Large intestine (tissue), 3 donors: Measurements from ENCODE around the gene ANKDD1A. TPM values are rescaled to one million over a fixed set of nuclear protein-coding genes. Genes with fewer than 3 reads are reported as not detected.

Experiments
- DNase-seq, 2 donors: peaks; one replicate each; pipeline versions ENCODE4 v3.0.0 to v3.0.0-alpha.2; 2013
- H3K27ac ChIP-seq: one replicate; pipeline ENCODE4 v1.5.1; 2013; ENCODE audit warnings: low read length
- H3K27me3 ChIP-seq: 2 replicates; pipeline ENCODE4 v1.6.1; 2013; ENCODE audit warnings: low read length; ENCODE audit not compliant: control insufficient read depth, insufficient read depth
- H3K36me3 ChIP-seq: 2 replicates; pipeline ENCODE4 v1.6.1; 2013; ENCODE audit warnings: low read length; ENCODE audit not compliant: control insufficient read depth, insufficient read depth
- H3K4me1 ChIP-seq: one replicate; pipeline ENCODE4 v1.6.1; 2013; ENCODE audit warnings: low read length; ENCODE audit not compliant: control insufficient read depth, insufficient read depth
- H3K4me3 ChIP-seq: one replicate; pipeline ENCODE4 v1.5.1; 2013; ENCODE audit warnings: low read length
- H3K9me3 ChIP-seq: one replicate; pipeline ENCODE4 v1.6.1; 2013; ENCODE audit warnings: mild to moderate bottlenecking, low read depth, low read length, moderate library complexity; ENCODE audit not compliant: control insufficient read depth
- WGBS: methylation state at CpG from one replicate; pipeline ENCODE4 v1.1.5; 2013; ENCODE audit warnings: low lambda C conversion rate; ENCODE audit not compliant: insufficient coverage; 5-methylcytosine and 5-hydroxymethylcytosine counted together
- polyA plus RNA-seq: library from polyadenylated mRNA; unstranded; fragments of 120-200 nt; gene quantifications from one replicate; pipeline ENCODE4 v1.2.1, GENCODE V29; 2013

The ANKDD1A gene
- polyA plus RNA-seq, 1 donor: 5.6 TPM

DNA sequence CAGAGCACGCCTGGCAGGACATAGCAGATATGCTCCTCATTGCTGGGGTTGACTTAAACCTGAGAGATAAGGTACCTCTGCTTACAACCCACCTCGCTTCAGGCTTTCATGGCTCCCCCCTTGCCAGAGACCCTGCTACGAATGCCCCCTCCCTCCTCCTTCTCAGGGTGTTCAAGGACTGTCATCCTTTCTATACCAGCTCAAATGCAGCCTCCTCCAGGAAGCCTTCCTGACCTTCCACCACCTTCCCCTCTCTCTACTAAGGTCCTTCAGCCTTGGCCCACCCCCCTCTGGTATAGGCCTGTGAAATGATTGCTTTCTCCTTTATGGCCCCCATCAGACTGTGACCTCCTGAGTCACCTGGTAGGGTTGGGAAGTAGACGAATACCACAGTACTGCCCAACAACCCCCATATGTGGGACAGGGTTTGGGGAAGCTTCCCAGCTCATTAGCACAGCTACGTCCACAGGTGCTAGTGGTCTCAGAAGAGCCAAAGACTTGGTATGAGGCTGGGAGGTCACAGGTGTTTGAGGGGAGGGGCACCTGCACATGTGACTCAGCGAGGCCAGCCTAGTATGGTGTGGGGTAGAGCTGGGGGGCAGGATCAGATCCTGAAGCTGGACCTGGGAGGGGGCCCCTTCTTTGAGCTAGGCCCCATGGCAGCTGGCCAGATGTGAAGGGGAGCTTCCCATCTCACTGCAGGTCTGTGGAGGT is 32.0 kb downstream of the ANKDD1A start:
- no peaks in the 10 kb centered on the region for H3K36me3 ChIP-seq
- DNase-seq: no peak
- no peaks in the 10 kb centered on the region for H3K27me3 ChIP-seq
- H3K4me1 ChIP-seq: no peaks in the 10 kb centered on the region
- WGBS: no CpG with 5 or more reads among the region's 6 CpGs
- H3K9me3 ChIP-seq: no peaks in the 10 kb centered on the region
- H3K27ac ChIP-seq: no peak overlapping the region
- no peak overlapping the region for H3K4me3 ChIP-seq

DNA sequence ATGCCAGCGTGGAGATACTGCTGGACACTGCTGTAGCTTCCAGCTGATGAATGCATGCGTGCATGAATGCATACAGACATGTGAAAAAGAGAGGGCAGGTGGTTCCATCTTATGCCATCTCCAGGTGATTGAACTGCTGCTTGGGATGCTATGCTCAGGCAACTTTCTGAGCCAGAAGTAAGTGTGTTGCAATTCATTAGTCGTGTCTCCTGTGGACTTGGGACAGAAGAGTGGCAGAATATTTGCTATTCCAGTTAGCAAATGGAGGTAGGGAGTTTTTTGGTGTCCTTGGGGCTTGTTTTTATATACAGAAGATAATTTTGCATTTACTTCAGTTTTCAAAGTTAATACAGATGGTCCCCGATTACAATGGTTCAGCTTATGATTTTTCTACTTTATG is 33.3 kb downstream of the ANKDD1A start:
- WGBS: 100% methylated on average over 1 of the region's 4 CpGs
- Histone ChIP-seq H3K4me1 (no peaks in the 10 kb centered on the region), H3K27me3 (no peaks in the 10 kb centered on the region), H3K4me3 (no peak overlapping the region), H3K9me3 (no peaks in the 10 kb centered on the region), H3K27ac (no peak overlapping the region), H3K36me3 (no peaks in the 10 kb centered on the region)
- no peak for DNase-seq

DNA sequence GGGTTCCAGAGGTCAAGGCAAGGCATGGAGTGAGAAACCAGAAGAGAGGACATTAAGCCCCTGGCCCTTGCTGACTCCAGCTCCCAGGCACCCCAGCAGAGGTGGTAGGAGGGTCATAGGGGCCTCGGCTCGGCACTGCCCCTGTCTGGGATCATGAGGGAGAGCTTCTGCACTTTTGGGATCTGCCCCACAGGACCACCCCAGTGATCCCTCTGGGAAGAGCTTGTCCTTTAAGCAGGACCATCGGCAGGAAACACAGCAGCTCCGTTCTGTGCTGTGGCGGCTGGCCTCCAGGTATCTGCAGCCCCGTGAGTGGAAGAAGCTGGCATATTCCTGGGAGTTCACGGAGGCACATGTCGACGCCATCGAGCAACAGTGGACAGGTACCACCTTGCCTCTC is 35.5 kb downstream of the ANKDD1A start:
- no peaks in the 10 kb centered on the region for H3K4me1 ChIP-seq
- no peaks in the 10 kb centered on the region for H3K9me3 ChIP-seq
- H3K27ac ChIP-seq: no peak overlapping the region
- no peaks in the 10 kb centered on the region for H3K27me3 ChIP-seq
- DNase-seq: no peak
- WGBS: no CpG with 5 or more reads among the region's 10 CpGs
- H3K36me3 ChIP-seq: no peaks in the 10 kb centered on the region
- H3K4me3 ChIP-seq: no peak overlapping the region

DNA sequence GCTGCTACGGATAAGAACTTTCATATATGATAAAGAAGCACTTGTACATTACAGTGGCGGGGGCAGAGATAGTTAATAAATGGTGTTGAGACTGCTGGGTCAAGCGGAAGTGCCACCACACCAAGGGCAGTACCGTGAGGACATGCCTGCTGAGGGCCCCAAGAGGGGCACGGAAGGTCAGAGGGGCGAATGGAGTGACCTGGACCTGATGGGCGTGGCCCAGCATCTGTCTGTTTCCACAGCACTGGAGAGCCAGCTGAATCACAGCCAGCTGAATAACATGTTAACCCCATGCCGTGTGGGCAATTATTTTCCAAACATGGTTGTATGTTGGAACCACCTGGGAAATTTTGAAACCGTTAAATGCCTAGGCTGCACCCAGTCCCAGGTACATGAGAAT is 37.2 kb downstream of the ANKDD1A start:
- DNase-seq: no peak
- Histone ChIP-seq H3K27ac (no peak overlapping the region), H3K27me3 (no peaks in the 10 kb centered on the region), H3K4me3 (no peak overlapping the region), H3K4me1 (no peaks in the 10 kb centered on the region), H3K9me3 (peaks cover 3% of the 10 kb centered on the region), H3K36me3 (no peaks in the 10 kb centered on the region)
- WGBS: no CpG with 5 or more reads among the region's 9 CpGs

DNA sequence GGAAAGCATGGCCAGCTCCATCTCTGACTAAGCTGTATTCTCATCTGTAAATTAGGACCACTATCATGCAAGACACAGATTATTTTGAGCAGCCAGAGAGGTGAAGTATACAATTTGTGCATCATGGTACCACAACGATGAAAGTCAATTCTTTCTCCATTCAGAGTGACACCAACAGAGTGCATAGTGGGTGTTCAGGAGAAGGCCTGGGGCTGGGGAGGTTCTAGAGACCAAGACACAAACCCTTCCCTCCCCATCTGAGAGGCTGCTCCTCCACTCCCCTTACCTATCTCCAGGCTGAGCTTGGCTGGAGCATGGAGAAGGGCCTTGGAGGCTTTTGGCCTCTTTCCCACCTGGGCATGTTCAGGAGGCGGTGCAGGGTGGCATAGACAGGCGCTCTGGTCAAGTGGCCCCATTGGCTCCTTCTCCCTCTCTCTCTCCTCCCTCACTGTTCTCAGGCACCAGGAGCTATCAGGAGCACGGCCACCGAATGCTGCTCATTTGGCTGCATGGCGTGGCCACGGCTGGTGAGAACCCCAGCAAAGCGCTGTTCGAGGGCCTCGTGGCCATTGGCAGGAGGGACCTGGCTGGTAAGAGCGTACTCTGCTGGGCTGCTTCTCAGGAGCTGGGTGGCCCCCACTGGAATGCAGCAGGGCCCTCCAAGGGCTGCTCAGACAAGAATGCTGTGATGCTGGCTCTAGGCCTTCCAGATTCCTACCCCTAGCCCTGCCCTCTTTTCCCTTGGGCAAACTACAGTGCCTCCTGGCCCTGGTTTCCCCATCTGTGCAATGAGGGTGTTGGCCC is 37.9 kb downstream of the ANKDD1A start:
- Histone ChIP-seq H3K9me3 (peaks cover 3% of the 10 kb centered on the region), H3K36me3 (no peaks in the 10 kb centered on the region), H3K27me3 (no peaks in the 10 kb centered on the region), H3K4me1 (no peaks in the 10 kb centered on the region), H3K4me3 (no peak overlapping the region), H3K27ac (no peak overlapping the region)
- DNase-seq: no peak
- WGBS: no CpG with 5 or more reads among the region's 11 CpGs

DNA sequence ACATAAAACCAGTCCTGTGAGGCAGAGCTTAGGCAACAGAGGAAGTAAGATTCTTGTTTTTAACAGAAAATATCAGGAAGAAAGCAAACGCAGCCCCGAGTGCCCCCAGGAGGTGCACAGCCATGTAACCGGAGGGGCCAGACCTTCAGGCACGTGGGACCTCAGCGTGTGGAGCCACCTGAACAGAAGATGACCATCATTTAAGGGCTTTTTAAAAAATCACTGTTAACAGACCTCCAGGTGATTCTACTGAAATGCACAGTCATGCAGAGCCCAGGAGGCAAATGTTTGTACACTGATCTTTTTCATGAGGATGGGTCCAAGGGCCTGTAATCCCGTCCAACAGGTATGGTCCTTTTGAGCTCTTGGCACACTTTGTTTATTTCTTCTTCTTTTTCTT is 39.2 kb downstream of the ANKDD1A start:
- no peak for DNase-seq
- Histone ChIP-seq H3K27ac (no peak overlapping the region), H3K4me3 (no peak overlapping the region), H3K27me3 (no peaks in the 10 kb centered on the region), H3K4me1 (no peaks in the 10 kb centered on the region), H3K36me3 (peaks cover 8% of the 10 kb centered on the region), H3K9me3 (peaks cover 3% of the 10 kb centered on the region)
- 100% methylated on average over 1 of the region's 6 CpGs for WGBS

DNA sequence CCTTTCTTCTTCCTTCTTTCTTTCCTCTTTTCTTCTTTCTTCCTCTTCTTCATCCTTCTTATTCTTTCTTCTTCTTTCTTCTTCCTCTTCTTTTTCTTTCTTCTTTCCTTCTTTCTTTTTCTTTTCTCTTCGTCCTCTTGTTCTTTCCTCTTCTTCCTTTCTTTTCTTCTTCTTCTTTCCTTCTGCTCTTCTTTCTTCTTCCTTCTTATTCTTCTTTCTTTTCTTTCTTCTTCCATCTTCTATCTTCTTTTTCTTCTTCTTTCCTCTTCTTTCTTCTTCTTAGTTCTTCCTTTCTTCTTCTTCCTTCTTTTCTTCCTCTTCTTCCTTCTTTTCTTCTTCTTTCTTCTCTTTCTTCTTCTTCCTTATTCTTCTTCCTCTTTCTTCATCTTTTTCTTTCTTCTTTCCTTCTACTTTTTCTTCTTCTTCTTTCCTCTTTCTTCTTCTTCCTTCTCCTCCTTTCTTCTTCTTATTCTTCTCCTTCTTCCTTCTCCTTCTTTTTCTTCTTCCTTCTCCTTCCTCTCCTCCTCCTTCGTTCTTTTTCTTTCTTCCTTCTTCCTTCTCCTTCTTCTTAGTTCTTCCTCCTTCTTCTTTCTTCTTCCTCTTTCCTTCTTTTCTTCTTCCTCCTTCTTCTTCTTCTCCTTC is 40.2 kb downstream of the ANKDD1A start:
- no peaks in the 10 kb centered on the region for H3K4me1 ChIP-seq
- no peak for DNase-seq
- H3K27me3 ChIP-seq: no peaks in the 10 kb centered on the region
- H3K4me3 ChIP-seq: no peak overlapping the region
- 96% methylated on average over 2 of the region's 2 CpGs for WGBS
- H3K36me3 ChIP-seq: peaks cover 13% of the 10 kb centered on the region
- H3K9me3 ChIP-seq: peaks cover 3% of the 10 kb centered on the region
- no peak overlapping the region for H3K27ac ChIP-seq

DNA sequence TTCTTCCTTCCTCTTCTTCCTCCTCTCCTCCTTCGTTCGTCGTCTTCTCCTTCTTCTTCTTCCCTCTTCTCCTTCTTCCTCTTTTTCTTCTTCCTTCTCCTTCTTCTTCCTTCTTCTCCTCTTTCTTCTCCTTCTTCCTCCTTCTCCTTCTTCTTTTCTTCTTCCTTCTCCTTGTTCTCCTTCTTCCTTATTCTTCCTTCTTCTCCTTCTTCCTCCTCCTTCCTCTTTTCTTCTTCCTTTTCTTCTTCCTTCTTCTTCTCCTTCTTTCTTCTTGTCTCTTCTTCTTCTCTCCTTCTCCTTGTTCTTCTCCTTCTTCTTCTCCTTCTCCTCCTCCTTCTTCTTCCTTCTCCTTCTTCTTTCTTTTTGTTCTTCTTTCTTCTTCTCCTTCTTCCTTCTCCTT is 42.7 kb downstream of the ANKDD1A start:
- no peak overlapping the region for H3K4me3 ChIP-seq
- no peak for DNase-seq
- H3K9me3 ChIP-seq: peaks cover 3% of the 10 kb centered on the region
- WGBS: 95% methylated on average over 2 of the region's 3 CpGs
- no peaks in the 10 kb centered on the region for H3K4me1 ChIP-seq
- H3K27me3 ChIP-seq: no peaks in the 10 kb centered on the region
- H3K27ac ChIP-seq: no peak overlapping the region
- H3K36me3 ChIP-seq: peaks cover 30% of the 10 kb centered on the region

DNA sequence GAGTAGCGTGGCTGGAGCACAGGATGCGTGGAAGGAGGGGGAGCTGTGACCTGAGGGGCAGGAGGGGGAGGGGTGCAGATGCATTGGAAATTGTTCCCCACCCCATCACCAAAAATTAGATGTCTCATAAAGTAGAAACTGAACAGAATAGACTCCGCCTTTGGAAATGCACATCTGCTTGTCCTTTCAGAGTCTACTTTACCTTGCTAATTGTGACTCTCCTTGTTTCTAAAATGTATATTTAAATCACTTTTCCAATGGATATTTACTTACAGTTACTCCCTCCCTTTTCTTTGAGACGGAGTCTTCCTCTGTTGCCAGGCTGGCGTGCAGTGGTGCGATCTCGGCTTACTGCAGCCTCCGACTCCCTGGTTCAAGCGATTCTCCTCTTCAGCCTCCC is 47.4 kb downstream of the ANKDD1A start:
- no CpG with 5 or more reads among the region's 9 CpGs for WGBS
- H3K27me3 ChIP-seq: no peaks in the 10 kb centered on the region
- peaks cover 71% of the 10 kb centered on the region for H3K36me3 ChIP-seq
- H3K9me3 ChIP-seq: no peaks in the 10 kb centered on the region
- H3K4me3 ChIP-seq: no peak overlapping the region
- H3K4me1 ChIP-seq: no peaks in the 10 kb centered on the region
- no peak for DNase-seq
- no peak overlapping the region for H3K27ac ChIP-seq

DNA sequence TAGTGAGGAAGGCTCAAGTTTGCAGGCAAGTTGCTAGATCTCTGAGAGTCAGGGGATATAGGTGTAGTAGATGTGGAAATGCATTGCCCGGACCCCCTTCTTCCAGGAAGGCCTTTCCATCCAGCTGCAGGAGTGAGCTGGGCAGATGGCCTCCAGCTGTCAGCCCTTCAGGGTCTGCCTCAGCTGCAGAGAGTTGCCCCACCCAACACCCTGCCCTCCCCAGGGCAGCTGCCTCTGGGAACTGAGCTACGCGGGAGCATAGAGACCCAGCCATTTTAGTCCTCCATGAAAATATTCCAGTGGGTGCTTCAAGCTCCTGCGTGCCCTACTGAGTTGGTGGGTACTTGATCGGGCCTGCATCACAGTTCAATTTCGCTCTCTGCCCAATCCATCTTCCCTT is 48.5 kb downstream of the ANKDD1A start:
- H3K27me3 ChIP-seq: no peaks in the 10 kb centered on the region
- H3K4me3 ChIP-seq: no peak overlapping the region
- H3K9me3 ChIP-seq: no peaks in the 10 kb centered on the region
- WGBS: no CpG with 5 or more reads among the region's 6 CpGs
- H3K4me1 ChIP-seq: no peaks in the 10 kb centered on the region
- H3K27ac ChIP-seq: no peak overlapping the region
- DNase-seq: no peak
- H3K36me3 ChIP-seq: peaks cover 79% of the 10 kb centered on the region
